Measurements from ENCODE around the gene C1QTNF8.

C1QTNF8 gene

DNA sequence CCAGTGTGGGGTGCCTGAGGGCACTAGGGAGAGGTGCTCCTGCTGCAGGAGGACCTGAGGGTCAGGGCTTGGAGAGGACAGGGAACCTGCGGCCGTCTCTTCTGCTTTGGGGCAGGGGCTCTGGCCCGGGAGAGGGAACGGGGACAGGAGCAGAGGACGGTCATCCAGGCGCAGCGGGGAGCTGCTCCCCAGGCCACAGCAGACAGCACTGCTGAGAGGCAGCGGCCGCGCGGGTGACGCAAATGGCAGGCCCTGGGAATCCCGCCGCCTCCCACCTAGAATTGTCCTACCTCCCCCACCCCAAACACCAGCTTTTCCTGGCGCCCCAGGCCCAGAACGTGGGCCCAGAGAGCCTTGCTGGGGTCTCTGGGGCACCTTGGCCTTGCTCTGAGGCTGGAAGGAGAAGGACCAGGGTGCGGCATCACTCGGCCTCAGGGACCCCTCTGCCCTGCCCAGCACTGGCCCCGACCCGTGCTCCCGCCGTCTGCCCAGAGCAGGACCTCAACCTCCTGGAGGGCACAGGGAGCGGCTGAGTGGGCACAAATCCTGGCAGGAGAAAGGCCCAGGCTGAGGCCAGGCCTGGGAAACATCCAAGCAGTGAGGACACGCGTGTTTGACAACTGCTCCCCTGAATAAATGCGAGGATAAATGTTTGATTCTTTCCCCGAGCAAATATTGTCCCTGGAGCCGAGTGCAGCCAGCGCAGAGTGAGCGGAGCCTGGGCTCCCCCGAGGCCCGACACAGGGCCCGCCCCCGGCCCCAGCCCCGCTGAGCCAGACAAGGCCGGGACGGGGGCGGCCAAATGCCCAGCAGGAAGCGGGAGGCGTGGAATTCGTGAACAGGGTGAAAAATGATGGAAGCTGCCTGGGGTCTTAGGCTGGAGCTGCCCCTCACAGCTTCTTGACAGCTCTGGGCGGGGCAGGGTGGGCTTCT, 15.0 kb downstream of the C1QTNF8 start:
- H3K4me3 ChIP-seq (replicated peaks; ENCODE audit: insufficient read depth, low read length), result no peak overlapping the region
- TF ChIP-seq SPI1 (IDR thresholded peaks at IDR 0.05; ENCODE audit: borderline replicate concordance, low read depth) (no peak), GABPA (IDR thresholded peaks at IDR 0.05; ENCODE audit: low read depth) (no peak), POLR2AphosphoS5 (IDR thresholded peaks at IDR 0.05; ENCODE audit: low read depth) (no peak)
- TF ChIP-seq, protein P1, sequence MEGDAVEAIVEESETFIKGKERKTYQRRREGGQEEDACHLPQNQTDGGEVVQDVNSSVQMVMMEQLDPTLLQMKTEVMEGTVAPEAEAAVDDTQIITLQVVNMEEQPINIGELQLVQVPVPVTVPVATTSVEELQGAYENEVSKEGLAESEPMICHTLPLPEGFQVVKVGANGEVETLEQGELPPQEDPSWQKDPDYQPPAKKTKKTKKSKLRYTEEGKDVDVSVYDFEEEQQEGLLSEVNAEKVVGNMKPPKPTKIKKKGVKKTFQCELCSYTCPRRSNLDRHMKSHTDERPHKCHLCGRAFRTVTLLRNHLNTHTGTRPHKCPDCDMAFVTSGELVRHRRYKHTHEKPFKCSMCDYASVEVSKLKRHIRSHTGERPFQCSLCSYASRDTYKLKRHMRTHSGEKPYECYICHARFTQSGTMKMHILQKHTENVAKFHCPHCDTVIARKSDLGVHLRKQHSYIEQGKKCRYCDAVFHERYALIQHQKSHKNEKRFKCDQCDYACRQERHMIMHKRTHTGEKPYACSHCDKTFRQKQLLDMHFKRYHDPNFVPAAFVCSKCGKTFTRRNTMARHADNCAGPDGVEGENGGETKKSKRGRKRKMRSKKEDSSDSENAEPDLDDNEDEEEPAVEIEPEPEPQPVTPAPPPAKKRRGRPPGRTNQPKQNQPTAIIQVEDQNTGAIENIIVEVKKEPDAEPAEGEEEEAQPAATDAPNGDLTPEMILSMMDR (IDR thresholded peaks at IDR 0.05; ENCODE audit: insufficient read depth, low read length), result no peak
- no peak for DNase-seq (ENCODE audit: low read depth in 1 of 2, low spot score in 1 of 2)

DNA sequence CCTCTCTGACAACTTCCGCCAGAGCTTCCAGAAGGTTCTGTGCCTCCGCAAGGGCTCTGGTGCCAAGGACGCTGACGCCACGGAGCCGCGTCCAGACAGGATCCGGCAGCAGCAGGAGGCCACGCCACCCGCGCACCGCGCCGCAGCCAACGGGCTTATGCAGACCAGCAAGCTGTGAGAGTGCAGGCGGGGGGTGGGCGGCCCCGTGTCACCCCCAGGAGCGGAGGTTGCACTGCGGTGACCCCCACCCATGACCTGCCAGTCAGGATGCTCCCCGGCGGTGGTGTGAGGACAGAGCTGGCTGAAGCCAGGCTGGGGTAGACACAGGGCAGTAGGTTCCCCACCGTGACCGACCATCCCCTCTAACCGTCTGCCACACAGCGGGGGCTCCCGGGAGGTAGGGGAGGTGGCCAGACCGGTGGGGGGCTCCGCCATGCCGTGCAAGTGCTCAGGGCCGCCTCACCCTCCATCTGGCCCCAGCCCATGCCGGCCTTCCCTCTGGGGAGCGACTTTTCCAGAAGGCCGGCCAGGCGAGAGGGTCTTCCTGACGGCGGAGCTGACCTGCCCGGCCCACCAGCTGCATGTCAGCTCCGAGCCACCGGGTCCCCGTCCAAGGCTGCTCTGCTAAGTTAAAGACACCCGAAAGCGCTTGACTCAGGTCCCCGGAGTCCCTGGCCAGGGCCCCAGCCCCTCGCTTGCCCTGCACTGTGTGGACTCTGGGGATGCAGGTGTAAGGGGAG, 16.1 kb downstream of the C1QTNF8 start:
- H3K4me3 ChIP-seq (replicated peaks; ENCODE audit: insufficient read depth, low read length), result no peak overlapping the region
- peaks cover 11% of the 10 kb centered on the region for H3K27me3 ChIP-seq (ENCODE audit: insufficient read depth, poor library complexity, severe bottlenecking)
- no peak for DNase-seq (ENCODE audit: low read depth in 1 of 2, low spot score in 1 of 2)
- no peak overlapping the region for H3K27ac ChIP-seq (replicated peaks)
- TF ChIP-seq GABPA (IDR thresholded peaks at IDR 0.05; ENCODE audit: low read depth), result no peak
- no peak for TF ChIP-seq SPI1 (IDR thresholded peaks at IDR 0.05; ENCODE audit: borderline replicate concordance, low read depth)
- TF ChIP-seq, protein P1 (IDR thresholded peaks at IDR 0.05; ENCODE audit: insufficient read depth, low read length), result no peak
- TF ChIP-seq POLR2AphosphoS5 (IDR thresholded peaks at IDR 0.05; ENCODE audit: low read depth), result no peak
- TF ChIP-seq, protein P2, sequence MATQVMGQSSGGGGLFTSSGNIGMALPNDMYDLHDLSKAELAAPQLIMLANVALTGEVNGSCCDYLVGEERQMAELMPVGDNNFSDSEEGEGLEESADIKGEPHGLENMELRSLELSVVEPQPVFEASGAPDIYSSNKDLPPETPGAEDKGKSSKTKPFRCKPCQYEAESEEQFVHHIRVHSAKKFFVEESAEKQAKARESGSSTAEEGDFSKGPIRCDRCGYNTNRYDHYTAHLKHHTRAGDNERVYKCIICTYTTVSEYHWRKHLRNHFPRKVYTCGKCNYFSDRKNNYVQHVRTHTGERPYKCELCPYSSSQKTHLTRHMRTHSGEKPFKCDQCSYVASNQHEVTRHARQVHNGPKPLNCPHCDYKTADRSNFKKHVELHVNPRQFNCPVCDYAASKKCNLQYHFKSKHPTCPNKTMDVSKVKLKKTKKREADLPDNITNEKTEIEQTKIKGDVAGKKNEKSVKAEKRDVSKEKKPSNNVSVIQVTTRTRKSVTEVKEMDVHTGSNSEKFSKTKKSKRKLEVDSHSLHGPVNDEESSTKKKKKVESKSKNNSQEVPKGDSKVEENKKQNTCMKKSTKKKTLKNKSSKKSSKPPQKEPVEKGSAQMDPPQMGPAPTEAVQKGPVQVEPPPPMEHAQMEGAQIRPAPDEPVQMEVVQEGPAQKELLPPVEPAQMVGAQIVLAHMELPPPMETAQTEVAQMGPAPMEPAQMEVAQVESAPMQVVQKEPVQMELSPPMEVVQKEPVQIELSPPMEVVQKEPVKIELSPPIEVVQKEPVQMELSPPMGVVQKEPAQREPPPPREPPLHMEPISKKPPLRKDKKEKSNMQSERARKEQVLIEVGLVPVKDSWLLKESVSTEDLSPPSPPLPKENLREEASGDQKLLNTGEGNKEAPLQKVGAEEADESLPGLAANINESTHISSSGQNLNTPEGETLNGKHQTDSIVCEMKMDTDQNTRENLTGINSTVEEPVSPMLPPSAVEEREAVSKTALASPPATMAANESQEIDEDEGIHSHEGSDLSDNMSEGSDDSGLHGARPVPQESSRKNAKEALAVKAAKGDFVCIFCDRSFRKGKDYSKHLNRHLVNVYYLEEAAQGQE (IDR thresholded peaks at IDR 0.05; ENCODE audit: insufficient replicate concordance, low read depth), result no peak

More for the DNA sequence above, 15.0 kb downstream of the C1QTNF8 start:
- H3K27ac ChIP-seq (replicated peaks), result no peak overlapping the region
- peaks cover 11% of the 10 kb centered on the region for H3K27me3 ChIP-seq (ENCODE audit: insufficient read depth, poor library complexity, severe bottlenecking)

DNA sequence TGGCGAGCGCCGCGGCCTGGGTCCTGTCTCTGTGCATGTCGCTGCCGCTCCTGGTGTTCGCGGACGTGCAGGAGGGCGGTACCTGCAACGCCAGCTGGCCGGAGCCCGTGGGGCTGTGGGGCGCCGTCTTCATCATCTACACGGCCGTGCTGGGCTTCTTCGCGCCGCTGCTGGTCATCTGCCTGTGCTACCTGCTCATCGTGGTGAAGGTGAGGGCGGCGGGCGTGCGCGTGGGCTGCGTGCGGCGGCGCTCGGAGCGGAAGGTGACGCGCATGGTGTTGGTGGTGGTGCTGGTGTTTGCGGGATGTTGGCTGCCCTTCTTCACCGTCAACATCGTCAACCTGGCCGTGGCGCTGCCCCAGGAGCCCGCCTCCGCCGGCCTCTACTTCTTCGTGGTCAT, 16.7 kb downstream of the C1QTNF8 start:
- no peak overlapping the region for H3K27ac ChIP-seq (replicated peaks)
- peaks cover 11% of the 10 kb centered on the region for H3K27me3 ChIP-seq (ENCODE audit: insufficient read depth, poor library complexity, severe bottlenecking)
- no peak overlapping the region for H3K4me3 ChIP-seq (replicated peaks; ENCODE audit: insufficient read depth, low read length)
- DNase-seq (ENCODE audit: low read depth in 1 of 2, low spot score in 1 of 2), result no peak
- TF ChIP-seq, protein P2 (IDR thresholded peaks at IDR 0.05; ENCODE audit: insufficient replicate concordance, low read depth), result no peak
- no peak for TF ChIP-seq GABPA (IDR thresholded peaks at IDR 0.05; ENCODE audit: low read depth)
- no peak for TF ChIP-seq SPI1 (IDR thresholded peaks at IDR 0.05; ENCODE audit: borderline replicate concordance, low read depth)
- TF ChIP-seq, protein P1 (IDR thresholded peaks at IDR 0.05; ENCODE audit: insufficient read depth, low read length), result no peak
- no peak for TF ChIP-seq POLR2AphosphoS5 (IDR thresholded peaks at IDR 0.05; ENCODE audit: low read depth)
